K562 (cell line): ENCODE data around the gene MYO10. TPM values are rescaled to one million over a fixed set of nuclear protein-coding genes. Genes with fewer than 3 reads are reported as not detected.

ENCODE experiments used
- GTF2A2 ChIP-seq: IDR thresholded peaks from 2 replicates; pipeline ENCODE4 v1.6.1; 2016; ENCODE audit warnings: mild to moderate bottlenecking, missing genetic modification characterization, missing compliant biosample characterization
- LARP7 ChIP-seq: fragments of 450-650 bp; IDR thresholded peaks from 2 replicates; pipeline ENCODE4 v1.6.1; 2016
- PCBP1 ChIP-seq: fragments of 200-400 bp; formaldehyde crosslinking; IDR thresholded peaks from 2 replicates; pipeline ENCODE4 v1.6.1; 2018; ENCODE audit warnings: mild to moderate bottlenecking, low read depth, low read length; ENCODE audit not compliant: poor library complexity, severe bottlenecking
- polyA plus RNA-seq, 8 experiments: library from polyadenylated mRNA; depleted of rRNA in 4 of 8; stranded (reverse) in 5 of 8; unstranded in 3 of 8; fragments of >200 nt; fragmentation: Nextera tagmentation in 2 of 8; fragmentation: Illumina TruSeq in 1 of 8; extraction: Ambion mirVana in 2 of 8; extraction: Trizol in 1 of 8; gene quantifications; 2 replicates each; pipeline versions ENCODE4 v1.2.1 to v1.2.3, GENCODE V29; 2011 to 2014; ENCODE audit warnings: inconsistent platforms in 1 of 8, missing spikeins in 1 of 8
- total RNA-seq, 7 experiments: library from RNA; depleted of rRNA in 6 of 7; stranded (reverse); fragments of >200 nt in 6 of 7; fragmentation: Illumina TruSeq in 2 of 7; extraction: Trizol in 2 of 7; gene quantifications; 2 replicates each; pipeline versions ENCODE4 v1.2.1 to v1.2.3, GENCODE V29; 2011 to 2021; ENCODE audit warnings: low replicate concordance in 1 of 7
- TF ChIP-seq, protein P1 (sequence below): fragments of 450-650 bp; conservative IDR thresholded peaks from 2 replicates; pipeline ENCODE4 v1.6.1; 2016; ENCODE audit warnings: missing genetic modification characterization, low read depth, mild to moderate bottlenecking, control low read depth, missing compliant biosample characterization
- TF ChIP-seq, protein P2 (sequence below): IDR thresholded peaks from 2 replicates; pipeline ENCODE4 v1.6.1; 2011; ENCODE audit not compliant: insufficient read length; ENCODE audit errors: extremely low read depth
- TF ChIP-seq, protein P3 (sequence below): sonication (generic); formaldehyde crosslinking; IDR thresholded peaks from 2 replicates; pipeline ENCODE4 v1.8.0; 2022; ENCODE audit warnings: missing genetic modification reagents, mild to moderate bottlenecking, moderate library complexity, borderline replicate concordance
- TF ChIP-seq, protein P4 (sequence below): fragments of 450-650 bp; formaldehyde crosslinking; IDR thresholded peaks from 2 replicates; pipeline ENCODE4 v1.4.0; 2022; ENCODE audit warnings: missing genetic modification characterization
- TF ChIP-seq, protein P5 (sequence below): fragments of 450-650 bp; IDR thresholded peaks from 2 replicates; pipeline ENCODE4 v1.6.1; 2016; ENCODE audit warnings: missing biosample characterization, missing genetic modification characterization

MYO10 gene
- total and polyA plus RNA-seq, 9 of the 15 experiments (the other 6 are each of a cell fraction or from before 2014, with no cell fraction given) = 0.04 to 0.24 TPM; not detected in 7

DNA sequence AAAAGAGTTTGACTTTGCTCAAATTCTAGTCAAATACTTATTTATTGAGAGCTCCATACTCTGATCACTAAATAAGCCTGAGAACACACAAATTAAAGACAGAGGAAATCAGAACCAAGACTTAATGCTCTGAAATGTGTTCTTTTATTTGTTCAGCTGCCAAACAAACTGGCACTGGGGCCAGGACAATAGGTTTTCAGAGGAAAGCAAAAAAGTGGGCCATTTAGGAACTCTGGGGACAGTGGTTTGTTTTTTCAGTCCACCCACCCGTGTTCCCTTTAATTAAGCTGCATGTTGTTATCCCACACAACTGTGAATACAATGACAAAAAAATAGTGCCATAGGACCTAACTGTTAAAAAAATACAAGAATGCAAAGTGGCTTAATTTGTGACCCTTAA lies 223.9 kb downstream of the MYO10 start (continued):
- TF ChIP-seq, protein P1, sequence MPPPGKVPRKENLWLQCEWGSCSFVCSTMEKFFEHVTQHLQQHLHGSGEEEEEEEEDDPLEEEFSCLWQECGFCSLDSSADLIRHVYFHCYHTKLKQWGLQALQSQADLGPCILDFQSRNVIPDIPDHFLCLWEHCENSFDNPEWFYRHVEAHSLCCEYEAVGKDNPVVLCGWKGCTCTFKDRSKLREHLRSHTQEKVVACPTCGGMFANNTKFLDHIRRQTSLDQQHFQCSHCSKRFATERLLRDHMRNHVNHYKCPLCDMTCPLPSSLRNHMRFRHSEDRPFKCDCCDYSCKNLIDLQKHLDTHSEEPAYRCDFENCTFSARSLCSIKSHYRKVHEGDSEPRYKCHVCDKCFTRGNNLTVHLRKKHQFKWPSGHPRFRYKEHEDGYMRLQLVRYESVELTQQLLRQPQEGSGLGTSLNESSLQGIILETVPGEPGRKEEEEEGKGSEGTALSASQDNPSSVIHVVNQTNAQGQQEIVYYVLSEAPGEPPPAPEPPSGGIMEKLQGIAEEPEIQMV (tag) = no peak
- TF ChIP-seq, protein P2, sequence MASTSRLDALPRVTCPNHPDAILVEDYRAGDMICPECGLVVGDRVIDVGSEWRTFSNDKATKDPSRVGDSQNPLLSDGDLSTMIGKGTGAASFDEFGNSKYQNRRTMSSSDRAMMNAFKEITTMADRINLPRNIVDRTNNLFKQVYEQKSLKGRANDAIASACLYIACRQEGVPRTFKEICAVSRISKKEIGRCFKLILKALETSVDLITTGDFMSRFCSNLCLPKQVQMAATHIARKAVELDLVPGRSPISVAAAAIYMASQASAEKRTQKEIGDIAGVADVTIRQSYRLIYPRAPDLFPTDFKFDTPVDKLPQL = no peak
- no peak for TF ChIP-seq LARP7
- TF ChIP-seq, protein P3, sequence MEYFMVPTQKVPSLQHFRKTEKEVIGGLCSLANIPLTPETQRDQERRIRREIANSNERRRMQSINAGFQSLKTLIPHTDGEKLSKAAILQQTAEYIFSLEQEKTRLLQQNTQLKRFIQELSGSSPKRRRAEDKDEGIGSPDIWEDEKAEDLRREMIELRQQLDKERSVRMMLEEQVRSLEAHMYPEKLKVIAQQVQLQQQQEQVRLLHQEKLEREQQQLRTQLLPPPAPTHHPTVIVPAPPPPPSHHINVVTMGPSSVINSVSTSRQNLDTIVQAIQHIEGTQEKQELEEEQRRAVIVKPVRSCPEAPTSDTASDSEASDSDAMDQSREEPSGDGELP (CRISPR knock-in tag) = no peak
- TF ChIP-seq, protein P4, sequence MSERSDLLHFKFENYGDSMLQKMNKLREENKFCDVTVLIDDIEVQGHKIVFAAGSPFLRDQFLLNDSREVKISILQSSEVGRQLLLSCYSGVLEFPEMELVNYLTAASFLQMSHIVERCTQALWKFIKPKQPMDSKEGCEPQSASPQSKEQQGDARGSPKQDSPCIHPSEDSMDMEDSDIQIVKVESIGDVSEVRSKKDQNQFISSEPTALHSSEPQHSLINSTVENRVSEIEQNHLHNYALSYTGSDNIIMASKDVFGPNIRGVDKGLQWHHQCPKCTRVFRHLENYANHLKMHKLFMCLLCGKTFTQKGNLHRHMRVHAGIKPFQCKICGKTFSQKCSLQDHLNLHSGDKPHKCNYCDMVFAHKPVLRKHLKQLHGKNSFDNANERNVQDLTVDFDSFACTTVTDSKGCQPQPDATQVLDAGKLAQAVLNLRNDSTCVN = no peak
- TF ChIP-seq GTF2A2 (tag) = no peak
- no peak for TF ChIP-seq PCBP1
- TF ChIP-seq, protein P5, sequence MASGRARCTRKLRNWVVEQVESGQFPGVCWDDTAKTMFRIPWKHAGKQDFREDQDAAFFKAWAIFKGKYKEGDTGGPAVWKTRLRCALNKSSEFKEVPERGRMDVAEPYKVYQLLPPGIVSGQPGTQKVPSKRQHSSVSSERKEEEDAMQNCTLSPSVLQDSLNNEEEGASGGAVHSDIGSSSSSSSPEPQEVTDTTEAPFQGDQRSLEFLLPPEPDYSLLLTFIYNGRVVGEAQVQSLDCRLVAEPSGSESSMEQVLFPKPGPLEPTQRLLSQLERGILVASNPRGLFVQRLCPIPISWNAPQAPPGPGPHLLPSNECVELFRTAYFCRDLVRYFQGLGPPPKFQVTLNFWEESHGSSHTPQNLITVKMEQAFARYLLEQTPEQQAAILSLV (tag) = no peak
- TF ChIP-seq, all 486 proteins: peak for 0
